ENCODE results near the gene CNTN1. TPM values are rescaled to one million over a fixed set of nuclear protein-coding genes. Genes with fewer than 3 reads are reported as not detected.

Gene CNTN1
- total and polyA plus RNA-seq, 2 donors (not counting 1 experiment from before 2014, with no cell fraction given): not detected

GRCh38 chr12:40921563-40922163 lies 229.4 kb downstream of the CNTN1 start:
- Mint-ChIP-seq H3K9me3 (ENCODE audit: insufficient read depth) (no peaks in the 10 kb centered on the region), H3K4me3 (no peak overlapping the region), H3K27me3 (peaks cover 7% of the 10 kb centered on the region), H3K4me1 (no peaks in the 10 kb centered on the region), H3K27ac (no peak overlapping the region)
- TF ChIP-seq CTCF (IDR thresholded peaks at IDR 0.05) (peak; percentile 82), EZH2 (IDR thresholded peaks at IDR 0.05; ENCODE audit: borderline replicate concordance, insufficient read depth, low read depth, low read length, poor library complexity, severe bottlenecking) (no peak)
- Histone ChIP-seq H3K4me1 (ENCODE audit: control insufficient read depth in 2 of 2, insufficient read depth in 2 of 2, low read length in 2 of 2) (no peaks in the 10 kb centered on the region), H2AFZ (ENCODE audit: insufficient read depth, low read depth, low read length, poor library complexity, severe bottlenecking) (no peak overlapping the region), H3K79me2 (ENCODE audit: control insufficient read depth, insufficient read depth, low read length) (no peaks in the 10 kb centered on the region), H3K4me2 (replicated peaks; ENCODE audit: low read depth, low read length, poor library complexity, severe bottlenecking) (no peak overlapping the region), H3K9me3 (ENCODE audit: control extremely low read depth in 1 of 3, control insufficient read depth in 2 of 3, insufficient read depth in 1 of 3, low read length in 2 of 3) (no peaks in the 10 kb centered on the region), H3K9ac (ENCODE audit: low read length) (no peak overlapping the region), H3K36me3 (replicated peaks in 1 of 2; ENCODE audit: control extremely low read depth in 1 of 2, control insufficient read depth in 1 of 2, extremely low read depth in 1 of 2, insufficient read depth in 2 of 2, low read length in 1 of 2) (no peaks in the 10 kb centered on the region), H3K4me3 (ENCODE audit: control extremely low read depth in 1 of 5, extremely low read depth in 1 of 5, insufficient read depth in 1 of 5, low read depth in 2 of 5, low read length in 4 of 5) (no peak overlapping the region), H4K20me1 (ENCODE audit: control insufficient read depth, insufficient read depth, low read length, poor library complexity, severe bottlenecking) (no peaks in the 10 kb centered on the region), H3K27ac (ENCODE audit: low read length in 2 of 2) (no peak overlapping the region), H3K27me3 (replicated peaks in 1 of 4; ENCODE audit: control extremely low read depth in 1 of 4, control insufficient read depth in 3 of 4, insufficient read depth in 4 of 4, low read length in 3 of 4) (no peaks in the 10 kb centered on the region)
- intact Hi-C loops (cut with micrococcal nuclease): loop anchor here (1.0 to 10.0 kb wide), 3 partner anchors 299 to 910 kb away; no protein-coding TSS in a partner anchor
- WGBS (ENCODE audit: insufficient coverage): no CpG with 5 or more reads among the region's 2 CpGs
- ATAC-seq (ENCODE audit: low read depth) (no peak), DNase-seq (peak; percentile 12)
- POLR2A ChIA-PET: no interaction called here
- CTCF ChIA-PET: no interaction called here

GRCh38 chr12:40937891-40938290 lies 245.7 kb downstream of the CNTN1 start:
- H3K9me3 Mint-ChIP-seq (ENCODE audit: insufficient read depth): no peaks in the 10 kb centered on the region
- intact Hi-C loops (cut with micrococcal nuclease): no loop called here
- H3K27me3 ChIP-seq (replicated peaks in 1 of 4; ENCODE audit: control extremely low read depth in 1 of 4, control insufficient read depth in 3 of 4, insufficient read depth in 4 of 4, low read length in 3 of 4): no peaks in the 10 kb centered on the region
- no peaks in the 10 kb centered on the region for H3K36me3 ChIP-seq (replicated peaks in 1 of 2; ENCODE audit: control extremely low read depth in 1 of 2, control insufficient read depth in 1 of 2, extremely low read depth in 1 of 2, insufficient read depth in 2 of 2, low read length in 1 of 2)
- ChIA-PET POLR2A (no interaction called here), CTCF (no interaction called here)
- no peak for DNase-seq
- no peak overlapping the region for H3K4me2 ChIP-seq (replicated peaks; ENCODE audit: low read depth, low read length, poor library complexity, severe bottlenecking)
- H4K20me1 ChIP-seq (ENCODE audit: control insufficient read depth, insufficient read depth, low read length, poor library complexity, severe bottlenecking): no peaks in the 10 kb centered on the region
- H3K4me3 ChIP-seq (ENCODE audit: control extremely low read depth in 1 of 5, extremely low read depth in 1 of 5, insufficient read depth in 1 of 5, low read depth in 2 of 5, low read length in 4 of 5): no peak overlapping the region
- ATAC-seq (ENCODE audit: low read depth): no peak
- no peak overlapping the region for H3K9ac ChIP-seq (ENCODE audit: low read length)
- H3K27ac ChIP-seq (ENCODE audit: low read length in 2 of 2): no peak overlapping the region
- peaks cover 14% of the 10 kb centered on the region for H3K27me3 Mint-ChIP-seq
- no peak overlapping the region for H3K27ac Mint-ChIP-seq
- no peaks in the 10 kb centered on the region for H3K4me1 ChIP-seq (ENCODE audit: control insufficient read depth in 2 of 2, insufficient read depth in 2 of 2, low read length in 2 of 2)
- H3K4me1 Mint-ChIP-seq: no peaks in the 10 kb centered on the region
- 100% methylated on average over 1 of the region's 1 CpG for WGBS (ENCODE audit: insufficient coverage)
- H3K79me2 ChIP-seq (ENCODE audit: control insufficient read depth, insufficient read depth, low read length): no peaks in the 10 kb centered on the region
- TF ChIP-seq CTCF (IDR thresholded peaks at IDR 0.05) (no peak), EZH2 (IDR thresholded peaks at IDR 0.05; ENCODE audit: borderline replicate concordance, insufficient read depth, low read depth, low read length, poor library complexity, severe bottlenecking) (no peak)
- no peak overlapping the region for H3K4me3 Mint-ChIP-seq
- no peaks in the 10 kb centered on the region for H3K9me3 ChIP-seq (ENCODE audit: control extremely low read depth in 1 of 3, control insufficient read depth in 2 of 3, insufficient read depth in 1 of 3, low read length in 2 of 3)
- no peak overlapping the region for H2AFZ ChIP-seq (ENCODE audit: insufficient read depth, low read depth, low read length, poor library complexity, severe bottlenecking)
